Urinary bladder (tissue), 4 donors: ENCODE results near the gene EIF5. TPM values are rescaled to one million over a fixed set of nuclear protein-coding genes. Genes with fewer than 3 reads are reported as not detected.

Experiments used
- DNase-seq: peaks from one replicate; pipeline ENCODE4 v3.0.0-alpha.2; 2015; ENCODE audit errors: extremely low spot score
- H3K27ac ChIP-seq: one replicate; pipeline ENCODE4 v1.5.1; 2013; ENCODE audit warnings: low read depth, mild to moderate bottlenecking, moderate library complexity
- H3K36me3 ChIP-seq: one replicate; pipeline ENCODE4 v1.6.1; 2013; ENCODE audit warnings: mild to moderate bottlenecking, moderate library complexity; ENCODE audit not compliant: insufficient read depth
- H3K4me1 ChIP-seq: one replicate; pipeline ENCODE4 v1.6.1; 2013; ENCODE audit warnings: mild to moderate bottlenecking, moderate library complexity; ENCODE audit not compliant: insufficient read depth
- H3K4me3 ChIP-seq: one replicate; pipeline ENCODE4 v1.5.1; 2013; ENCODE audit warnings: low read depth, low read length
- WGBS: extraction: QIAGEN DNeasy Blood & Tissue Kit; methylation state at CpG from one replicate; pipeline ENCODE4 v1.1.7; 2013; 5-methylcytosine and 5-hydroxymethylcytosine counted together
- polyA plus RNA-seq: library from polyadenylated mRNA; stranded (reverse); fragments of 200-250 nt; gene quantifications from one replicate; pipeline ENCODE4 v1.2.3, GENCODE V29; 2013
- small RNA-seq: library from RNA; depleted of rRNA; stranded (forward); fragments of <200 nt; gene quantifications from one replicate; pipeline ENCODE3, GENCODE V24; 2014
- total RNA-seq: library from RNA; depleted of rRNA; stranded (reverse); fragments of >200 nt; gene quantifications from one replicate; pipeline ENCODE4 v1.2.3, GENCODE V29; 2014
- donor health status: healthy with polysubstance abuse.
- donor health status: healthy.

The EIF5 gene
- total and polyA plus RNA-seq, 2 donors = 128 to 177 TPM

DNA sequence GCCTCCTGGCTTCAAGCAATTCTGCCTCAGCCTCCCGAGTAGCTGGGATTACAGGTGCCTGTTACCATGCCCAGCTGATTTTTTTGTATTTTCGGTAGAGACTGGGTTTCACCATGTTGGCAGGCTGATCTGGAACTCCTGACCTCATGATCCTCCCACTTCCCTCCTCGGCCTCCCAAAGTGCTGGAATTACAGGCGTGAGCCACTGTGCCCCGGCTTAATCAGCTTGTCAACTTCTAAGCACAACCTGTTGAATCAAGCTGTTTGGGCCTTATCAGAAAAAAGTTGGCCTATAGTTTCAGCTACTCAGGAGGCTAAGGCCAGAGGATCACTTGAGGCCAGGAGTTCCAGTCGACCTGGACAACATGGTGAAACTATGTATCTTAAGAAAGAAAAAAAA is 59.0 kb downstream of the EIF5 start:
- peaks cover 2% of the 10 kb centered on the region for H3K4me1 ChIP-seq
- no peaks in the 10 kb centered on the region for H3K36me3 ChIP-seq
- H3K4me3 ChIP-seq = no peak overlapping the region
- DNase-seq = no peak
- H3K27ac ChIP-seq = no peak overlapping the region
- WGBS = 84% methylated on average over 6 of the region's 6 CpGs

GRCh38 chr14:103393676-103394626 is 59.9 kb downstream of the EIF5 start:
- Histone ChIP-seq H3K27ac (no peak overlapping the region), H3K4me1 (peaks cover 3% of the 10 kb centered on the region), H3K36me3 (no peaks in the 10 kb centered on the region), H3K4me3 (no peak overlapping the region)
- 43% methylated on average over 9 of the region's 9 CpGs for WGBS
- no peak for DNase-seq

Small RNA genes within 50 kb of the gene (small RNA-seq; reads per million reads assigned to genes)
- gene SNORA28 = 51.1 reads per million, percentile 96 among the genes with 10 or more reads in this experiment

Other genes starting within 250 kb of the EIF5 start
- gene EXOC3L4, start 239.5 kb upstream of the EIF5 start, total RNA-seq = 0.79 TPM
- 3.2 TPM for gene EXOC3L4, start 239.5 kb upstream of the EIF5 start, polyA plus RNA-seq
- gene TNFAIP2, start 210.8 kb upstream of the EIF5 start, total RNA-seq = 45.7 TPM
- gene TNFAIP2, start 210.8 kb upstream of the EIF5 start, polyA plus RNA-seq = 169 TPM
- 130 TPM for gene MARK3, start 51.2 kb downstream of the EIF5 start, total RNA-seq
- 44.4 TPM for gene MARK3, start 51.2 kb downstream of the EIF5 start, polyA plus RNA-seq
- gene CKB, start 188.6 kb downstream of the EIF5 start, total RNA-seq = 121 TPM
- 1,521 TPM for gene CKB, start 188.6 kb downstream of the EIF5 start, polyA plus RNA-seq
- gene TRMT61A, start 195.0 kb downstream of the EIF5 start, total RNA-seq = 5.7 TPM
- gene TRMT61A, start 195.0 kb downstream of the EIF5 start, polyA plus RNA-seq = 35.0 TPM
- 29.8 TPM for gene BAG5, start 228.4 kb downstream of the EIF5 start, total RNA-seq
- 18.1 TPM for gene BAG5, start 228.4 kb downstream of the EIF5 start, polyA plus RNA-seq
- 37.0 TPM for gene COA8, start 228.7 kb downstream of the EIF5 start, total RNA-seq
- gene COA8, start 228.7 kb downstream of the EIF5 start, polyA plus RNA-seq = 52.4 TPM